CD4-positive, alpha-beta T cell (primary cell): ENCODE measurements around the gene MTG1. TPM values are rescaled to one million over a fixed set of nuclear protein-coding genes. Genes with fewer than 3 reads are reported as not detected.

Experiments used
- ATAC-seq: fragments of 200-7000 bp; cut with Tn5 transposase; one replicate; pipeline ENCODE4 v1.10.0; 2022; ENCODE audit warnings: mild to moderate bottlenecking; ENCODE audit not compliant: poor library complexity
- CTCF ChIA-PET: fragments of 350-600 bp; sonication (Branson Sonifier 250); formaldehyde crosslinking; loops from one replicate; lab custom pipeline; 2021; ENCODE audit warnings: antibody characterized with exemption, inconsistent platforms; lab: Charles Lee
- POLR2A ChIA-PET: fragments of 350-600 bp; sonication (Branson Sonifier 250); formaldehyde crosslinking; loops from one replicate; lab custom pipeline; 2021; ENCODE audit warnings: antibody characterized with exemption, inconsistent platforms; lab: Charles Lee
- DNase-seq, 14 experiments: peaks; one replicate each; pipeline ENCODE4 v3.0.0-alpha.2; 2013 to 2020; ENCODE audit warnings: mixed read lengths in 2 of 14
- H3K27ac ChIP-seq, 2 donors: one replicate each; pipeline versions ENCODE4 v1.5.1 to v1.7.0; 2013; ENCODE audit warnings: low read length in 2 of 2, low read depth in 1 of 2, mild to moderate bottlenecking in 1 of 2
- H3K27me3 ChIP-seq, 2 experiments: 1 replicate in 1 of 2; 2 replicates in 1 of 2; pipeline versions ENCODE4 v1.6.1 to v1.7.0; 2013; ENCODE audit warnings: low read length in 2 of 2, control low read depth in 1 of 2, mild to moderate bottlenecking in 1 of 2, moderate library complexity in 1 of 2; ENCODE audit not compliant: insufficient read depth in 2 of 2, control insufficient read depth in 1 of 2
- H3K36me3 ChIP-seq: one replicate; pipeline ENCODE4 v1.6.1; 2013; ENCODE audit warnings: low read length, control low read depth; ENCODE audit not compliant: insufficient read depth
- H3K4me1 ChIP-seq: one replicate; pipeline ENCODE4 v1.6.1; 2013; ENCODE audit warnings: low read length, control low read depth; ENCODE audit not compliant: insufficient read depth
- H3K4me3 ChIP-seq: one replicate; pipeline ENCODE4 v1.5.1; 2013; ENCODE audit warnings: mild to moderate bottlenecking, low read length, moderate library complexity
- H3K9me3 ChIP-seq, 2 experiments: 1 replicate in 1 of 2; 2 replicates in 1 of 2; pipeline versions ENCODE4 v1.6.1 to v1.7.0; 2013; ENCODE audit warnings: low read length in 2 of 2, mild to moderate bottlenecking in 2 of 2, control low read depth in 1 of 2, moderate library complexity in 1 of 2; ENCODE audit not compliant: control insufficient read depth in 1 of 2, insufficient read depth in 1 of 2
- H3K27ac Mint-ChIP-seq: one replicate; pipeline ENCODE4 v1.8.0; 2020; ENCODE audit warnings: mixed read lengths
- H3K27me3 Mint-ChIP-seq: one replicate; pipeline ENCODE4 v1.8.0; 2021; ENCODE audit warnings: mixed read lengths
- H3K36me3 Mint-ChIP-seq: one replicate; pipeline ENCODE4 v1.8.0; 2021; ENCODE audit warnings: low read depth, mixed read lengths
- H3K4me1 Mint-ChIP-seq: one replicate; pipeline ENCODE4 v1.8.0; 2021; ENCODE audit warnings: low read depth, mixed read lengths
- H3K4me3 Mint-ChIP-seq: one replicate; pipeline ENCODE4 v1.8.0; 2020; ENCODE audit warnings: mild to moderate bottlenecking, mixed read lengths
- H3K9me3 Mint-ChIP-seq: one replicate; pipeline ENCODE4 v1.8.0; 2020; ENCODE audit warnings: mixed read lengths
- CTCF ChIP-seq: fragments of 200-600 bp; IDR thresholded peaks from one replicate; pipeline ENCODE4 v1.8.0; 2022; ENCODE audit warnings: antibody characterized with exemption, mild to moderate bottlenecking
- intact Hi-C, 2 experiments: fragments of 100-400 bp; cut with DNase I in 1 of 2; cut with micrococcal nuclease in 1 of 2; formaldehyde crosslinking; loops; one replicate each; pipeline versions ENCODE4 v1.15.1 to v1.9.0; 2023 to 2025; cut with DNase I, micrococcal nuclease
- total RNA-seq, 174 experiments: library from RNA in 2 of 174; stranded (reverse) in 2 of 174; gene quantifications; one replicate each; pipeline ENCODE4 v1.2.3 and lab custom pipeline; 2021 to 2026

MTG1 gene
- total RNA-seq, 2 experiments from 2014 or later: 28.5 to 34.9 TPM

- peaks cover 3% of the 10 kb centered on the region for H3K36me3 ChIP-seq
- H3K27me3 ChIP-seq: no peaks in the 10 kb centered on the region
- CTCF ChIA-PET: no interaction called here
- Mint-ChIP-seq H3K36me3 (no peaks in the 10 kb centered on the region), H3K9me3 (no peaks in the 10 kb centered on the region), H3K27ac (peak within 1 kb of the TSS; percentile 24), H3K4me1 (peaks cover 4% of the 10 kb centered on the region), H3K4me3 (peak within 1 kb of the TSS; percentile 87), H3K27me3 (no peaks in the 10 kb centered on the region)
- intact Hi-C loops: loop anchor here (2.0 to 5.0 kb wide), 3 partner anchors 50 to 1072 kb away; partner anchors contain the start of genes INPP5A (in 1 of the 2) and STK32C (in 1 of the 2)
- H3K4me3 ChIP-seq: peak within 1 kb of the TSS; percentile 93
- H3K27ac ChIP-seq: peak within 1 kb of the TSS in 1 of 2 donors; percentile 40
- POLR2A ChIA-PET: interaction anchor here (1.6 to 3.5 kb wide), 4 partner anchors 9 to 43 kb away, joined by 6 to 19 read pairs (median 7); partner anchors contain the start of gene CALY
- peak; percentile 49 for ATAC-seq
- DNase-seq: peak in 12 of 14 experiments; percentile 32 to 86 (median 48)
- no peak for TF ChIP-seq CTCF
- H3K9me3 ChIP-seq: no peaks in the 10 kb centered on the region
- peaks cover 28% of the 10 kb centered on the region for H3K4me1 ChIP-seq
Observed at GRCh38 chr10:133379152-133379800, 14.7 kb upstream of the MTG1 start, which contains the start of gene PAOX. TSS of gene PAOX (plus strand) at chr10:133379262. CDS start at chr10:133379317, 55 bp downstream.

GRCh38 chr10:133379801-133380666 lies 13.9 kb upstream of the MTG1 start:
- Mint-ChIP-seq H3K4me3 (peak overlapping the region; percentile 73), H3K27me3 (no peaks in the 10 kb centered on the region), H3K9me3 (no peaks in the 10 kb centered on the region), H3K4me1 (peaks cover 4% of the 10 kb centered on the region), H3K36me3 (no peaks in the 10 kb centered on the region), H3K27ac (no peak overlapping the region)
- no peak for ATAC-seq
- Histone ChIP-seq H3K4me3 (peak overlapping the region; percentile 52), H3K36me3 (peaks cover 3% of the 10 kb centered on the region), H3K9me3 (no peaks in the 10 kb centered on the region), H3K27me3 (no peaks in the 10 kb centered on the region), H3K4me1 (peaks cover 27% of the 10 kb centered on the region), H3K27ac (no peak overlapping the region)
- no peak for TF ChIP-seq CTCF
- CTCF ChIA-PET: interaction anchor here (0.7 kb wide), 1 partner anchor 50 kb away, joined by 3 read pairs; no protein-coding TSS in a partner anchor
- DNase-seq: peak in 1 of 14 experiments; percentile 46
- POLR2A ChIA-PET: interaction anchor here (3.5 kb wide), 1 partner anchor 10 kb away, joined by 19 read pairs; no protein-coding TSS in a partner anchor
- intact Hi-C loops: loop anchor here (2.0 to 5.0 kb wide), 3 partner anchors 51 to 1073 kb away; partner anchors contain the start of genes INPP5A (in 1 of the 2) and STK32C (in 1 of the 2)

- peak in 1 of 14 experiments; percentile 24 for DNase-seq
- intact Hi-C loops: loop anchor here in 1 of 2 experiments (1.0 kb wide), 1 partner anchor 11 kb away; no protein-coding TSS in a partner anchor
- peaks cover 3% of the 10 kb centered on the region for H3K36me3 ChIP-seq
- H3K27ac ChIP-seq: no peak overlapping the region
- no peak overlapping the region for H3K4me3 ChIP-seq
- ChIA-PET CTCF (no interaction called here), POLR2A (no interaction called here)
- no peak for ATAC-seq
- Mint-ChIP-seq H3K4me1 (peaks cover 4% of the 10 kb centered on the region), H3K4me3 (peak overlapping the region; percentile 73), H3K9me3 (no peaks in the 10 kb centered on the region), H3K36me3 (no peaks in the 10 kb centered on the region), H3K27ac (no peak overlapping the region), H3K27me3 (no peaks in the 10 kb centered on the region)
- TF ChIP-seq CTCF: no peak
- H3K27me3 ChIP-seq: no peaks in the 10 kb centered on the region
- no peaks in the 10 kb centered on the region for H3K9me3 ChIP-seq
- peaks cover 27% of the 10 kb centered on the region for H3K4me1 ChIP-seq
Observed at GRCh38 chr10:133381036-133381435, 12.9 kb upstream of the MTG1 start.
